IMR-90 (cell line): ENCODE results near the gene ALK. TPM values are rescaled to one million over a fixed set of nuclear protein-coding genes. Genes with fewer than 3 reads are reported as not detected.

Experiments
- ATAC-seq: fragments of 200-7000 bp; cut with Tn5 transposase; 2 replicates; pipeline ENCODE4 v1.9.1; 2020; ENCODE audit warnings: low read depth, mild to moderate bottlenecking, moderate library complexity
- BruUV-seq: library from RNA; stranded (reverse); fragments of 400-500 nt; replicated peaks from 2 replicates; lab custom pipeline; 2021; lab: Mats Ljungman, UMichigan
- CTCF ChIA-PET: fragments of 300-600 bp; formaldehyde crosslinking; extraction: SDS; loops from one replicate; lab custom pipeline; 2021; ENCODE audit warnings: antibody characterized with exemption; lab: Yijun Ruan, JAX
- POLR2A ChIA-PET: fragments of 300-600 bp; sonication (Branson Sonifier 250); formaldehyde crosslinking; loops from one replicate; lab custom pipeline; 2022; ENCODE audit warnings: antibody characterized with exemption; ENCODE audit not compliant: unreplicated experiment; lab: Charles Lee
- DNase-seq: peaks from one replicate; pipeline ENCODE4 v3.0.0; 2013
- H2AFZ ChIP-seq: replicated peaks from 2 replicates; pipeline ENCODE3; 2013; ENCODE audit warnings: low read length, mild to moderate bottlenecking; ENCODE audit not compliant: poor library complexity
- H2AK5ac ChIP-seq: 2 replicates; pipeline ENCODE4 v1.6.1; 2013; ENCODE audit warnings: low read depth, low read length, inconsistent platforms
- H2AK9ac ChIP-seq: replicated peaks from 2 replicates; pipeline ENCODE3; 2013; ENCODE audit warnings: mild to moderate bottlenecking, low read depth, low read length, moderate library complexity; ENCODE audit not compliant: poor library complexity
- H2BK120ac ChIP-seq: 2 replicates; pipeline ENCODE4 v1.6.1; 2013; ENCODE audit warnings: low read depth, low read length, inconsistent platforms
- H2BK15ac ChIP-seq: 3 replicates; pipeline ENCODE4 v1.6.1; 2013; ENCODE audit warnings: low read depth, low read length, inconsistent platforms
- H2BK20ac ChIP-seq: 2 replicates; pipeline ENCODE4 v1.6.1; 2013; ENCODE audit warnings: low read depth, mild to moderate bottlenecking, inconsistent platforms, low read length, moderate library complexity
- H2BK5ac ChIP-seq: 2 replicates; pipeline ENCODE4 v1.6.1; 2013; ENCODE audit warnings: mild to moderate bottlenecking, low read depth, low read length, inconsistent platforms; ENCODE audit not compliant: poor library complexity, severe bottlenecking
- H3K14ac ChIP-seq: replicated peaks from 2 replicates; pipeline ENCODE4 v1.6.1; 2013; ENCODE audit warnings: low read depth, low read length, inconsistent platforms
- H3K18ac ChIP-seq: 2 replicates; pipeline ENCODE4 v1.6.1; 2013; ENCODE audit warnings: low read depth, low read length, control low read depth
- H3K23ac ChIP-seq: 2 replicates; pipeline ENCODE4 v1.6.1; 2013; ENCODE audit warnings: low read depth, low read length, inconsistent platforms
- H3K27ac ChIP-seq: 2 replicates; pipeline ENCODE4 v1.5.1; 2013; ENCODE audit warnings: mild to moderate bottlenecking, control low read depth, low read length; ENCODE audit not compliant: insufficient read depth
- H3K27me3 ChIP-seq: 2 replicates; pipeline ENCODE4 v1.6.1; 2013; ENCODE audit warnings: low read length; ENCODE audit not compliant: control insufficient read depth, insufficient read depth
- H3K36me3 ChIP-seq: 2 replicates; pipeline ENCODE4 v1.6.1; 2013; ENCODE audit warnings: low read length, mixed read lengths; ENCODE audit not compliant: control insufficient read depth, insufficient read depth
- H3K4ac ChIP-seq: 2 replicates; pipeline ENCODE4 v1.6.1; 2013; ENCODE audit warnings: low read depth, low read length, inconsistent platforms
- H3K4me1 ChIP-seq: 2 replicates; pipeline ENCODE4 v1.6.1; 2013; ENCODE audit warnings: low read length, mixed read lengths; ENCODE audit not compliant: control insufficient read depth, insufficient read depth
- H3K4me2 ChIP-seq: 2 replicates; pipeline ENCODE4 v1.6.1; 2013; ENCODE audit warnings: low read depth, mild to moderate bottlenecking, control low read depth, low read length, moderate library complexity
- H3K4me3 ChIP-seq: 2 replicates; pipeline ENCODE4 v1.5.1; 2013; ENCODE audit warnings: low read depth, mild to moderate bottlenecking, control low read depth, low read length, moderate library complexity; ENCODE audit not compliant: insufficient read depth
- H3K56ac ChIP-seq: 2 replicates; pipeline ENCODE4 v1.6.1; 2013; ENCODE audit warnings: low read length, inconsistent platforms; ENCODE audit not compliant: insufficient read depth; ENCODE audit errors: extremely low read depth
- H3K79me1 ChIP-seq, 2 experiments: 2 replicates each; pipeline ENCODE4 v1.6.1; 2013; ENCODE audit warnings: low read length in 2 of 2, inconsistent platforms in 1 of 2, low read depth in 1 of 2
- H3K9ac ChIP-seq: 2 replicates; pipeline ENCODE4 v1.6.1; 2013; ENCODE audit warnings: low read depth, low read length, control low read depth
- H3K9me1 ChIP-seq: 2 replicates; pipeline ENCODE4 v1.6.1; 2013; ENCODE audit warnings: low read length, inconsistent platforms; ENCODE audit not compliant: insufficient read depth
- H3K9me3 ChIP-seq: 2 replicates; pipeline ENCODE4 v1.6.1; 2013; ENCODE audit warnings: low read length; ENCODE audit not compliant: control insufficient read depth, insufficient read depth
- H4K20me1 ChIP-seq: 2 replicates; pipeline ENCODE4 v1.6.1; 2013; ENCODE audit warnings: low read length, inconsistent platforms; ENCODE audit not compliant: insufficient read depth
- H4K5ac ChIP-seq: 2 replicates; pipeline ENCODE4 v1.6.1; 2013; ENCODE audit warnings: mild to moderate bottlenecking, low read depth, low read length, control low read depth
- H4K8ac ChIP-seq, 2 experiments: 2 replicates each; pipeline ENCODE4 v1.6.1; 2013; ENCODE audit warnings: low read depth in 2 of 2, low read length in 2 of 2, control low read depth in 1 of 2, inconsistent platforms in 1 of 2
- H4K91ac ChIP-seq: 2 replicates; pipeline ENCODE4 v1.6.1; 2013; ENCODE audit warnings: low read depth, low read length, inconsistent platforms; ENCODE audit not compliant: insufficient read depth
- BHLHE40 ChIP-seq: fragments of 150-350 bp; IDR thresholded peaks from 2 replicates; pipeline ENCODE4 v1.6.1; 2016; ENCODE audit warnings: mild to moderate bottlenecking, low read depth, low read length
- CEBPB ChIP-seq: IDR thresholded peaks from 2 replicates; pipeline ENCODE4 v1.6.1; 2012; ENCODE audit warnings: low read depth, low read length, improper control_type of control experiment
- CHD1 ChIP-seq: IDR thresholded peaks from 2 replicates; pipeline ENCODE4 v1.6.1; 2012; ENCODE audit warnings: low read depth, low read length, improper control_type of control experiment
- FOS ChIP-seq: fragments of 150-350 bp; IDR thresholded peaks from 2 replicates; pipeline ENCODE4 v1.6.1; 2016; ENCODE audit warnings: low read depth, low read length
- MAFK ChIP-seq: IDR thresholded peaks from 2 replicates; pipeline ENCODE4 v1.6.1; 2012; ENCODE audit warnings: low read depth, low read length, improper control_type of control experiment
- MXI1 ChIP-seq: IDR thresholded peaks from 2 replicates; pipeline ENCODE4 v1.6.1; 2012; ENCODE audit warnings: low read depth, mild to moderate bottlenecking, low read length, moderate library complexity, borderline replicate concordance
- NFE2L2 ChIP-seq: fragments of 150-350 bp; IDR thresholded peaks from 2 replicates; pipeline ENCODE4 v1.6.1; 2016; ENCODE audit warnings: low read depth, mild to moderate bottlenecking, low read length
- POLR2A ChIP-seq: IDR thresholded peaks from 2 replicates; pipeline ENCODE4 v1.6.1; 2012; ENCODE audit warnings: mild to moderate bottlenecking, low read depth, low read length
- RAD21 ChIP-seq: IDR thresholded peaks from 2 replicates; pipeline ENCODE4 v1.6.1; 2012; ENCODE audit warnings: low read length, improper control_type of control experiment
- RCOR1 ChIP-seq: IDR thresholded peaks from 2 replicates; pipeline ENCODE4 v1.6.1; 2012; ENCODE audit warnings: mild to moderate bottlenecking, low read length, improper control_type of control experiment; ENCODE audit not compliant: insufficient replicate concordance
- RFX5 ChIP-seq: IDR thresholded peaks from 2 replicates; pipeline ENCODE4 v1.8.0; 2012; ENCODE audit warnings: low read depth, mild to moderate bottlenecking, low read length, moderate library complexity
- SMC3 ChIP-seq: fragments of 150-350 bp; IDR thresholded peaks from 2 replicates; pipeline ENCODE4 v1.6.1; 2016; ENCODE audit warnings: low read depth, mild to moderate bottlenecking, antibody characterized with exemption, low read length, moderate library complexity
- WGBS, 2 experiments: methylation state at CpG; one replicate each; pipeline versions ENCODE4 v1.1.5 to v1.1.7; 2013; ENCODE audit warnings: missing lambda C conversion rate in 2 of 2; ENCODE audit not compliant: insufficient read length in 1 of 2; ENCODE audit errors: extremely low coverage in 2 of 2; 5-methylcytosine and 5-hydroxymethylcytosine counted together
- dilution Hi-C: fragments of 300-500 bp; cut with HindIII; formaldehyde crosslinking; loops from one replicate; pipeline ENCODE4 v1.14.3; 2018; ENCODE audit warnings: low sequenced_read_pairs; ENCODE audit not compliant: unreplicated experiment
- in situ Hi-C: fragments of 300-500 bp; cut with MboI; formaldehyde crosslinking; loops from 3 replicates; pipeline ENCODE4 v1.14.3; 2019; ENCODE audit warnings: low sequenced_read_pairs, inconsistent platforms, mixed read lengths
- intact Hi-C: fragments of 100-400 bp; cut with micrococcal nuclease; formaldehyde crosslinking; loops from 2 replicates; pipeline ENCODE4 v1.10.0; 2022
- polyA plus RNA-seq, 3 experiments: library from polyadenylated mRNA; depleted of rRNA; stranded (reverse); fragments of >200 nt; gene quantifications; 2 replicates each; pipeline ENCODE4 v1.2.3, GENCODE V29; 2012; ENCODE audit warnings: low replicate concordance in 1 of 3
- total RNA-seq: library from RNA; depleted of rRNA; stranded (reverse); fragments of >200 nt; gene quantifications from 2 replicates; pipeline ENCODE4 v1.2.3, GENCODE V29; 2012
- TF ChIP-seq, protein P1 (sequence below): fragments of 150-350 bp; IDR thresholded peaks from 2 replicates; pipeline ENCODE4 v1.6.1; 2016; ENCODE audit warnings: low read depth, mild to moderate bottlenecking, low read length, moderate library complexity, borderline replicate concordance
- TF ChIP-seq, protein P2 (sequence below): conservative IDR thresholded peaks from 2 replicates; pipeline ENCODE4 v1.5.1; 2012; ENCODE audit warnings: mild to moderate bottlenecking, low read depth, low read length, improper control_type of control experiment
- TF ChIP-seq, protein P3 (sequence below): fragments of 150-350 bp; IDR thresholded peaks from 2 replicates; pipeline ENCODE4 v1.6.1; 2017; ENCODE audit warnings: mild to moderate bottlenecking, antibody characterized with exemption, low read length, low read depth

Gene ALK
- total and polyA plus RNA-seq, 2 of the 4 experiments (the other 2 are of a cell fraction): not detected

DNA sequence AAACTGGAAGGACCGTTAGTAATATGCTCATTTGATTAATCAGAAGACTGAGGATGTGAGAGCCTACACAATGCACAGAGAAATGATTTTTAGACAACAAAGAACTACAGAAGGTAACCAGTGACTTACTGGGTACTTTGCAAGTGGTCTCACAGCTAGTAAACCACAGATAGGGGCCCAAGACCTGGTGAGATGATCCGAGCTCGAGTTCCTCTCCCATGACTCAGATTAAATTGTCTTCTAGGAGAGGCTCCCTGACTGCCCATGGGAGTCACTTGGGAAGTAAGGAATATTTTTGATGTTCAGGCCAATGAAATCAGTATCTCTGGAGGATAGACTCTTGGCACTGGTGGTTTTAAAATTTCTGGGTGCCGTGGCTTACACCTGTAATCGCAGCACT, 586.0 kb downstream of the ALK start:
- H3K27me3 ChIP-seq: peaks cover 11% of the 10 kb centered on the region
- DNase-seq: no peak
- no peak for TF ChIP-seq CEBPB
- TF ChIP-seq CHD1: no peak
- no peak for TF ChIP-seq SMC3
- no peak for TF ChIP-seq BHLHE40
- TF ChIP-seq MAFK: no peak
- no peak for TF ChIP-seq NFE2L2
- TF ChIP-seq, protein P1, sequence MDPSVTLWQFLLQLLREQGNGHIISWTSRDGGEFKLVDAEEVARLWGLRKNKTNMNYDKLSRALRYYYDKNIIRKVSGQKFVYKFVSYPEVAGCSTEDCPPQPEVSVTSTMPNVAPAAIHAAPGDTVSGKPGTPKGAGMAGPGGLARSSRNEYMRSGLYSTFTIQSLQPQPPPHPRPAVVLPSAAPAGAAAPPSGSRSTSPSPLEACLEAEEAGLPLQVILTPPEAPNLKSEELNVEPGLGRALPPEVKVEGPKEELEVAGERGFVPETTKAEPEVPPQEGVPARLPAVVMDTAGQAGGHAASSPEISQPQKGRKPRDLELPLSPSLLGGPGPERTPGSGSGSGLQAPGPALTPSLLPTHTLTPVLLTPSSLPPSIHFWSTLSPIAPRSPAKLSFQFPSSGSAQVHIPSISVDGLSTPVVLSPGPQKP: no peak
- no peak for TF ChIP-seq RFX5
- TF ChIP-seq MXI1: no peak
- no peak for TF ChIP-seq FOS
- no peak for TF ChIP-seq RAD21
- no peak for TF ChIP-seq RCOR1
- no peak for TF ChIP-seq POLR2A
- TF ChIP-seq, protein P2, sequence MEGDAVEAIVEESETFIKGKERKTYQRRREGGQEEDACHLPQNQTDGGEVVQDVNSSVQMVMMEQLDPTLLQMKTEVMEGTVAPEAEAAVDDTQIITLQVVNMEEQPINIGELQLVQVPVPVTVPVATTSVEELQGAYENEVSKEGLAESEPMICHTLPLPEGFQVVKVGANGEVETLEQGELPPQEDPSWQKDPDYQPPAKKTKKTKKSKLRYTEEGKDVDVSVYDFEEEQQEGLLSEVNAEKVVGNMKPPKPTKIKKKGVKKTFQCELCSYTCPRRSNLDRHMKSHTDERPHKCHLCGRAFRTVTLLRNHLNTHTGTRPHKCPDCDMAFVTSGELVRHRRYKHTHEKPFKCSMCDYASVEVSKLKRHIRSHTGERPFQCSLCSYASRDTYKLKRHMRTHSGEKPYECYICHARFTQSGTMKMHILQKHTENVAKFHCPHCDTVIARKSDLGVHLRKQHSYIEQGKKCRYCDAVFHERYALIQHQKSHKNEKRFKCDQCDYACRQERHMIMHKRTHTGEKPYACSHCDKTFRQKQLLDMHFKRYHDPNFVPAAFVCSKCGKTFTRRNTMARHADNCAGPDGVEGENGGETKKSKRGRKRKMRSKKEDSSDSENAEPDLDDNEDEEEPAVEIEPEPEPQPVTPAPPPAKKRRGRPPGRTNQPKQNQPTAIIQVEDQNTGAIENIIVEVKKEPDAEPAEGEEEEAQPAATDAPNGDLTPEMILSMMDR: no peak
- TF ChIP-seq, protein P3, sequence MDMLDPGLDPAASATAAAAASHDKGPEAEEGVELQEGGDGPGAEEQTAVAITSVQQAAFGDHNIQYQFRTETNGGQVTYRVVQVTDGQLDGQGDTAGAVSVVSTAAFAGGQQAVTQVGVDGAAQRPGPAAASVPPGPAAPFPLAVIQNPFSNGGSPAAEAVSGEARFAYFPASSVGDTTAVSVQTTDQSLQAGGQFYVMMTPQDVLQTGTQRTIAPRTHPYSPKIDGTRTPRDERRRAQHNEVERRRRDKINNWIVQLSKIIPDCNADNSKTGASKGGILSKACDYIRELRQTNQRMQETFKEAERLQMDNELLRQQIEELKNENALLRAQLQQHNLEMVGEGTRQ: no peak
- no CpG with 5 or more reads among the region's 5 CpGs for WGBS, 2 experiments
- H3K4me2 ChIP-seq: no peak overlapping the region
- no peak overlapping the region for H2BK120ac ChIP-seq
- H3K23ac ChIP-seq: no peak overlapping the region
- no peaks in the 10 kb centered on the region for H4K20me1 ChIP-seq
- intact Hi-C loops (no loop called here), dilution Hi-C loops (no loop called here), in situ Hi-C loops (no loop called here)
- CTCF ChIA-PET: no interaction called here
- no peak overlapping the region for H3K4me3 ChIP-seq
- no peaks in the 10 kb centered on the region for H3K9me1 ChIP-seq
- no peak overlapping the region for H2AK5ac ChIP-seq
- H3K79me1 ChIP-seq: no peaks in the 10 kb centered on the region
- no peak overlapping the region for H3K14ac ChIP-seq
- no peak overlapping the region for H2AFZ ChIP-seq
- H3K9ac ChIP-seq: no peak overlapping the region
- H2BK5ac ChIP-seq: no peak overlapping the region
- POLR2A ChIA-PET: no interaction called here
- no peak overlapping the region for H2BK20ac ChIP-seq
- no peaks in the 10 kb centered on the region for H3K4me1 ChIP-seq
- no peak overlapping the region for H4K91ac ChIP-seq
- H3K9me3 ChIP-seq: no peaks in the 10 kb centered on the region
- no peak overlapping the region for H2AK9ac ChIP-seq
- H3K36me3 ChIP-seq: no peaks in the 10 kb centered on the region
- no peak for ATAC-seq
- no peak overlapping the region for H3K56ac ChIP-seq
- H4K8ac ChIP-seq: no peak overlapping the region
- H4K5ac ChIP-seq: no peak overlapping the region
- H3K4ac ChIP-seq: no peak overlapping the region
- H3K18ac ChIP-seq: no peak overlapping the region
- BruUV-seq: no TSS peak
- no peak overlapping the region for H2BK15ac ChIP-seq
- H3K27ac ChIP-seq: no peak overlapping the region
